HG03097 (cell line): ENCODE results near the gene KAZALD1.

ENCODE experiments used
- ATAC-seq: cut with Tn5 transposase; IDR thresholded peaks from one replicate; pipeline ENCODE4 v1.9.1; 2021; ENCODE audit not compliant: unreplicated experiment, low FRiP score

KAZALD1 gene

DNA sequence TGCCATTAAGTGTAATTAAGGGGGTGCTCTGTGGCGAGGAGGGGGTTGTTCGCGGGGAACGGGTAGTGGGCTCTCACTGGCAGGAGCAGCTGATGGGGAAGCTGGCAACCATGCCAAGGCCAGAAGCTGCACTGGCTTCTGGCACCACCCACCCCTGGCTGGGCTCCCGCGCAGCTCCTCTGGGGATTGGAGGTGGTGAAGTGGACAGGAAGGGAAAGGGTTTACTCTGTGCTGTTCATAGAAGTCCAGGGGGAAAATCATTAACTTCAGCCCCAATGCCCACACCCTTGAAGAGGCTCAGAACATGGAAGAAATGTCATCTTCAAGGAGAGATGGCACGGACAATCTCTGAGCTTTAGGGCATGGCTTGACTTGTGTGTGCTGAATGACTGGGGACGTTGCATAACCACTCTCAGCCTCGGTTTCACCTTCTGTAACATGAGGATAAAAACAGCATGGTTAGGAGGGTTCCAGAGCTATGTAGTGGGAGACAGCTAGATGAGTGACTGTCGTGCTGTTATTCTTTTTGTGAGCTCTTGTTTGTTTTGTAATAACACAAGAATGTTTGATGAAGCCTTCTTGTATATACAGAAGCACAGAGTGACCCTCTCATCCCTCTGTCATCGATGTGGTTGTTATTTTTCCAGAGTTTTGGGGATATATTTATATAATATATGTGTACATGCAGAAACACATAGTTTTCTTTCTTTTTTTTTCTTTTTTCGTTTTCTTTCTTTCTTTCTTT, 29.9 kb downstream of the KAZALD1 start:
- ATAC-seq: no peak

DNA sequence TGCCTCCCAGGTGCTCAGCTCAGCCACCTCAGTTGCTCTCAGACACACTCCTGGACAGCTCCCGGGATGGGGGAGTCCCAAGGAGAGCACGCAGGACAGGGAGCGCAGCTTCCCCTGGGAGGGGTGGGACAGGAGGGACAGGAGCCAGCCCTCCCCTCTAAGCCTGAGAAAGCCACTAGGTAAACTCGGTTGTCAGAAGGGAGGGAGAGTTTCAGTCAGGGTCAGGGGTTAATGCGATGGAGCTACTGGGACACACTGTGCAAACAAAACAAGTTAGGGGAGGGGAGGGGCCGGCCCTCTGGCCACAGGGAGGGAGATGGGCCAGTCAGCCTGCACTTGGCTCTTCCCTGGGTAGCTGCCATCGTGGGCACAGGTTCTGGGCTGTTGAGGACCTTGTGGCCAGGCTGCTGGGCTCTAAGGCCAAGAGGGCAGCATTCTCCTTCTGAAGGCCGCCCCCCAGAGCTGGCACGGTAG, 31.1 kb downstream of the KAZALD1 start:
- no peak for ATAC-seq

DNA sequence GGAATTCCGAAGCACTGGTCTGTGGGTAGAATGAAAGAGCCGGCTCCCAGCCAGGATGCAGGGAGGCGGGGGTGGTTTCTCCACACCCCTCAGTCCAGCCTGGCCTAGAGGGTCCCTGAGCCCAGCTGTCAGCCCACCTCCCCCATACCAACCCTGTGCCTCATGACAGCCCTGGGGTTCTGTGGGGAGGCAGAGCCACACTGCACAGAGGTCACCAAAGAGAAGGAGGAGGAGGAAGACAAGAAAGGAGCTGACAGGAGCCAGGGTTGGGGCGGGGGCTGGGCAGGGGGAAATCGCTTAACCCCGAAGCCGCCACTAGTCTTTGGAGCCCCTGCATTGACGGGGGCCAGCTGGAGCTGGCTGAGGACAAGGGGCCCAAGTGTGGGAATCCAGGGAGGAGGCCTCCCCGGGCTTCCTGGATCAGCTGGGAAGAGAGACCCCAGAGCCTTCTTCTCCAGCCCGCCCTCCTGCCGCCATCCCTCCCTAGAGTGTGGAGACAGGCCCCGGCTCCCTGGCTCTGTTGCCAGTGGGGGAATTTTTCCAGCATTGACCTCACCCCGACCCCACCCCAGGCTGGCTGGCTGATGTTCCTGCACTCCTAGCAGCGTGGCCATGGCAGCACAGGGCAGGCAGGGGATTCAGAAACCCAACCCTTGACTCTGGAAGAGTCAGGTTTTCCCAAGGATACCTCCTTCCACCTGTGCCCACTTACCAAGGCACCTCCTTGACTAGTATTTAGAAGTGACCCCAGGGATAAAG, 32.5 kb downstream of the KAZALD1 start:
- ATAC-seq: no peak

DNA sequence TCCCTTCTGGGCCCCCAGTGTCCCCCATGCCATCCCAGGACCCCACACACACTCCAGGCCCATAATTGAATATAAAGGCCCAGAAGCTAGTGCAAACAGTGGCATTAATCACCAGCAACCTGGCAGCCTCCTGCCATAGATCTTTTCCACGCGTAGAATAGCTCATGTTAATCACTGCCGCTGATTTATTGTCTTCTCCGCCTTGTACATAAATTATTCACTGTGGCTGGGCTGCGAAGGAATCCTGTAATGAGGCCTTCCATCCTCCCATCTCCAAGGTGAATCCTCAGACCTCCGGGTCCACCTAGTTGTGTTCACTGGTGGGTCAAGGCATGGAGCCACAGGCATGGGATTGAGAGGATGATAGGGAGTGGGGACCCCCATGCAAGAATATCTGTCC, 33.2 kb downstream of the KAZALD1 start:
- ATAC-seq: no peak

DNA sequence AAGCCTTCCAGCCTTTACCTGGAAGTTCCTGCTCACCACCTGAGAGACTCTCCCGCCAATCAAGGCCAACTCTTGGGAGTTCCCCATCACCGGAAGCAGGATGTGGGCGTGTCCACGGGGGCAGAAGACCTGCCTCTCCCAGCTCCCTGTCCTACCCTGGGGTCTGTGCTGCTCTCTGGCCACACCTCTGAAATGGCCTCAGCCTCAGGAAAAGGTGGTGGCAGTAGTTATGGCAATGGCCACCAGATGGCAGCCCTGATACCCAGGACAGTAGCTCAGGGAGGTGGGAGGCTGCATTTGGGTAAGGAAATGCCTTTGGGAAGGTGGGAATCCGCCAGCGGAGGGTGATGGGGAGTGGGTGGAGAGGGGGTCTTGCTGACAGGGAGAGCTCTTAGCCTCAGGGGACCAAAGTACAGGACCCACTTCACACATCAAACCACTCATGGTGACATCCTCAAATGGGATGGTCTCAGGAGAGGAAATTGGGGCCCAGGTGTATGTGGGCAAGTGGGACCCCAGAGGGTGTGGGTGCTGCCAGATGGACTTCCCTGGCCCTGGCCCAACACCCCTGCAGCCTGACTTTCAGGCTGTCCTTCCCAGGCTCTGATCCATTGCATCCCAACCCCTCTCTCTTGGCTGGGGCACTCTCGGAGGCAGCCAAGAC, 33.9 kb downstream of the KAZALD1 start:
- peak; percentile 57 for ATAC-seq

DNA sequence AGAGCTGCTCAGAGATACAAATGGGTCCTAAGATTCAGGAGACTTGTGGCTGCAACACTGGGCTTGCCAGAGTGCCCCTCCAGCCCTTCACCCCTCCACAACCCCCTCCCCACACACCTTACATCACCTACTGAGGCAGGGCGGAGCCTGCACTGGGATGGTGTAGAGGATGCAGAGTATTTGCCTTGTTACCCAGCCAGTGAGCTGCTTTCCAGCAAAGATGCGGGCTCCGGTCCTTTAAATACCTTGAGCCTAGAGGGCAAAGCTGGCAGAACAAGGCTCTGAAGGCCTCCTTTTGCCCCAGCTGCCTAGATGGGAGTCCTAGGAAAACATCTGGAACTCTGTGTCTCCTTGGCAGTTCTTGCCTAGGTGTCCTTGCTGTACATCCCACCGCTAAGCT, 34.6 kb downstream of the KAZALD1 start:
- no peak for ATAC-seq

DNA sequence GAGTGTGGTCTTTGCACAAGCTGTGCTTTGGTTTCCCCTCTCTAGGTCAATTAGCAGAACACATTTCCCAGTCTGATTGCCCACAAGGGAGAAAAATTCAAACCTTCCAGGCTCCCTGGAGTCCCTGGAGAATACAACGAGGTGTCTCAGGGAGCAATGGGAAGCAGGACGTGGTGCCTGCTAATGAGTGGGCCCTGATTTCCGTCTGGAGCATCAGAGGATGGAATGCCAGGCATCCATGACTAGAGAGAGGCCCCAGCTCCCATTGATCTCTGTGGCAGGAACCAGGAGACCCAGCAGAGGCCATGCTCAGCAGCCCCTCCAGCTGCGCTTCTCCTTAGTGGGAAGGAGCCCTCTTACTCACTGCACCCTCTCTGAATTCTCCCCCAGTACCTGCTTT, 36.1 kb downstream of the KAZALD1 start:
- no peak for ATAC-seq

DNA sequence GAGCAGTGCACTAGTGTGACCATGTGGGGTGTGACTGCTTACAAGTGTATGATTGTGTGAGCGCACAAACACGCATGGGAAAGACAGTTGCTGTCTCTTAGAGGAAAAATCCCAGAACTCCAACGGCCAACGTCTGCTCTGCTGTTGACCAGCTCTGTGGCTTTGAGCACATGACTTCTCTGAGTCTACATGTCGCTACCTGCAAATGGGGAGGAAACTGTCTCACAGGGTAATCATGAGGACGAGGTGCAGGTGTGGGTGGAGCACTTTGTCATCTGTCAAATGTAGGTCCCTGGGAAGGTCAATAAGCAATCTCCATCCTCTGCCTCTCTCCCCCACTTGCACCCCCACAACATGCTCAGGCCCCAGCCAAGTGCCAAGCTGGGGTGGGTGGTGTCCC, 38.1 kb downstream of the KAZALD1 start:
- ATAC-seq: no peak

DNA sequence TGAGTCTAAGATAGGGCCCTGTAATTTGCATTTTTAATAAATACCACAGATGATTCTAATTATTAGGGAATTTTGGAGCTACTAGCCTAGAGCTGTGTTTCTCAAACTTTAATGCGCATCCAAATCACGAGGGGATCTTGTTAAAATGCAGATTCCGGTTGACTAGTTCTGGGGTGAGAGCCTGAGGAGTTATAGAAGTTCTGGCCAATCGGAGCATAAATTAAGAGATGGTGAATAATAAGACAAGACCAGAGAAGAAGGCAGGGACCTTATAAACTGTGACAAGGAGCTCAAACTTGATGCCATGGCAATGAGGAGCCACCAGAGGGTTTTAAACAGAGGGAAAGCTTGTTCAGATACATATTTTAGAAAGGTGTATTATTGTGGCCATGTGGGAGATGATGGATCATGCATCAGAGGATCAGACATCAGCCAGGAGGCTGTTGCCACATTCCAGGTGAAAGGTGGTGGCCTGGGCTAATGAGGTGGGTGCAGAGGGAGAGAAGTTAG, 39.6 kb downstream of the KAZALD1 start:
- no peak for ATAC-seq

DNA sequence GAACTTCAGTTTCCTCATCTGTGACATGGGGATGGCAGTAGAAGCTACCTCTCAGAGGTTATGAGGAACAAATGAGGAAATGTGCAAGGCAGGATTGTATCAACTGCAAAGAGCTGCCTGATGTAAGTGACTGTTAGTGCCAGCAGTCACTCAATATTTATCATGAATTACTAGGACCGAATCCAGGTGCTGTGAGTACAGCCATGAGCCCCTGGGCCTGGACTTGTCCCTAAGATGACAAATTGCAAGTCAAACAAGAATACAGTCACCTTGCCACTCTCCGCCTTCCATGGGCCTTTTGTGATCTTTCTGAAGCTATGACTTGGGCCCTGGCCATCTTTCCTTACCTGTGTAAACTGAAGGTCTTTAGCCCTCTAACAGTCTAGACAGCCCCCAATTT, 41.6 kb downstream of the KAZALD1 start:
- ATAC-seq: no peak

DNA sequence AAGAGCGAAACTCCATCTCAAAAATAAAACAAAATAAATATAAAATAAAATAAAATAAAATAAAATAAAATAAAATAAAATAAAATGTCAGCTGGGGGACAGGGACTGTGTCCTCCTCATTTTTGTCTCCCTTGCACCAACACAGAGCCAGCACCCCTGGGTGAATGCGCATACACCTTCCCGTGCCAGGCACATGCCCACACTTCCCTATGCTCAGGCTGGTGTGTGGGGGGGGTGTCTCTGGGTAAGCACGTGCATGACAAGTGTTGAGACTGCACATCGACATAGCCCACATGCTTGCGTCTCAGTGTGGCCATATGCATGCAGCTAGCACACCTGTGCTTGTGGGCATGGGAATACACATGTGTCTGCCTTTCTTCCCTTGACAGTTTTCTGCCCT, 44.6 kb downstream of the KAZALD1 start:
- no peak for ATAC-seq

DNA sequence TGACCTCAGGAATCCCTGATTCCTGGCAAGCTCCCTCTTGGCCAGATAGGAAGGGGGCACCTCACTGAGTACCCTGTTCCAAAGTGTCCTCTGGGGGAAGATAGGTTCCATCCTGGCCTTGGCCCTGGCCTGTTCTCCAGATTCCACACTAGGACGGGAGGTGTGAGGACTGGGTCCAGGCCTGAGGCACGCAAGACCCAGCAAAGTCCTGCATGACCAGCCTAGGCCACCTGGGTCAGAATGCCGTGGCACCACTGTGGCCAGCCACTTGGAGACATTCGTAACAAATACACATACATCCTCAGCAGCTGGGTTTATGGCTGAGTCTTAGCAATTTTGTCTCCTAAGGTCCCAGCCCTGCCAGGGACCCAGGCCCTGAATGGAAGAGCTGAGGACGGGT, 46.0 kb downstream of the KAZALD1 start:
- ATAC-seq: no peak

DNA sequence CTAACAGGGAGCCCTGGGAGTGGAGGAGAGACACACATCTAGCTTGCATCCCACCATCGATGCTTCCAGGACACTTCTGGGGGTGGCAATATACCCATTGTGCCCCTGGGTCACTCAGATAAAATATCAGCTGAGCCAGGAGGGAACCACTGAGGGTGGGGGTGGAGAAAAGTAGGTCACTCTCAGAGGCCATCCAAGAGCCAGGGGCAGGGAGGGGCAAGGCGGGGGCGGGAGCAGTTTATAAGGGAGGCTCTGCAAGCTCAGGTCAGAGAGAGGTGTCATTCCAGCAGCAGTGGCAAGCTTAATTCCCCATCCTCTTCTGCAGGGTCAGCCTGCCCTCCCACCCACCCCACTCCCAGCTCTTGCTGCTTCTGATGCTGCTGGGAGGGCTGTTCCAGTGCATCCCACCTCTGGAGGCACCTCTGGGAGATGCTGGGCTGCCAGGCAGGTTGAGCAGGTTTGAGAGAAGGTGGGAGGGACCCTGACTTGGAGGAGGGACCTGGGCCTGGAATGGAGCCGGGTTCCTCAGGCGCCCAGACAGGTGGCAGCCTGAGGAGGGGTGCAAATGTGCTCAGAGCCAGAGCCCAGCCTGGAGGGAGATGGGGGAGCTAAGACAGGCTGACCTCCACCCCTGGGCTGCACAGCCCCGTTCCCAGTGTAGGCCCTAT, 49.2 kb downstream of the KAZALD1 start:
- no peak for ATAC-seq

DNA sequence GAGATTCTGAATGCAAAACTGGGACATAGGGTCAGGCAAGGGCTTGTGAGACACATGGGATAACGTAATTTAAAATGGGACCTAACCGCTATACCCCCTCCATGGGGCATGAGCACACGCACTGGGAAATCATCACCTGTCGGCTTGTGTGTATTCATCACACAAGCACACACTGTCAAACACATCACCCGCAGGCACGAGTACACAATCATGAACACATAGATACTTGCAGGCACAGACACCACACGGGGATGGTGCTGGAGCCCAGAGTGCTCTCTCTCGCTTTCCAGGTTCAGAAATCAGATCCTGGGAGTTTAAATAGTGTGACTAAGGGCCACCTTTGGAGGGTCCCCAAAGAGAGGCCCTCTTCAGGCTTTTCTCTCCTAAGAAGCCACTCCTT, 49.8 kb downstream of the KAZALD1 start:
- ATAC-seq: no peak

DNA sequence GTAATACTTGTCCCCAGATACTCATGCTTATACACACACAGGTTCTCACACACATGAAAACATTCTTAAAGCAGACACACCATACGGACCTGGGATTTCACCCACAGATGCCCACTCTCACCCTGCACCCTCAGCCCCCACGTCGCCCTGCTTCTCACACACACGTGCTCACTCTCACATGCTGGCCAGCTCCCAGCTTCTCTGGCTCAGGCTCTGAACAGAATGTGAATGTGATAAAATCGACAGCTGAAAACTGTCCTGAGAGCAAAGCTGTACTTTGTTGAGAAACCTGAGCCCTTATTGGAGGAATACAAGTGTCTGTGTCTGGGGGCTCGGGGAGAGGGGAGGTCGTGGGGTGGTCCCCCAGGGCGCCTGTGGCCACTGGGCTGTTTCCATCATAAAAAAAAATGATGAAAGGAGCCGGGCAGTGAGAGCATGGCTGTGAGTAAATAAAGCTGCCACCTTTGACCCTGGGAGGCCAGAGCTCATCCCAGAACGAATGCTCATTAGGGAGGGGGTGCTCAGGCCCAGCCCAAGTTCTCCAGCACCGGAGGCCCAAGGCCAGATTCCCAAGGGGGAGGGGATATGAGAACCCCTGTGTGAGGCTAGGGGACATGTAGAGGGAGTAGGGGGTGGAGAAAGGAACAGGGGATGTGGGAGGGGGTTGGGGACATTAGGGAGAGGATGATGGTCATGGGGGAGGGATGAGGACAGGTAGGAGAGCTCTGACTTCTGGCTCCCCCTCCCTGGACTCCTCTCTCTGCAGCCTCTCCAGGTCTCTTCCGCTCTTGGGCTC, 51.2 kb downstream of the KAZALD1 start:
- no peak for ATAC-seq

DNA sequence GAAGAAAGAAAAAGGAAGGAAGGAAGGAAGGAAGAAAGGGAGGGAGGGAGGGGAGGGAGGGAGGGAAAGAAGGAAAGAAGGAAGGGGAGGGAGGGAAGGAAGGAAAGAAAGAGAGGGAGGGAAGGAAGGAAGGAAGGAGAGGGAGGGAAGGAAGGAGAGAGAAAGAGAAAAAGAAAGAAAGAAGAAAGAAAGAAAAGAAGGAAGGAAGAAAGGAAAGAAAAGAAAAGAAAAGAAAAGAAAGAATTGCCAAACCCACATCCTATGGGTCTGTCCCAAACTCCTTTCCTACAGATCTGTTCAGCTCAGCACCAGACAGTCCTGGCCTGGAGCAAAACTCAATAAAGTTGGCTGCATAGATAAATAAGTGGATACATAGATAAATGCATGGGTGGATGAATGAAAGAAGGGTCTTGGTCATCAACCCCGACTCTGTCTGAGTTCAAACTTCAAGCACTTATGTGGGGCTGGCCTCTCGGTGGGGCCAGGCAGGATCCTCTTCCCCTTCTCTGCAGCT, 52.2 kb downstream of the KAZALD1 start:
- ATAC-seq: no peak

DNA sequence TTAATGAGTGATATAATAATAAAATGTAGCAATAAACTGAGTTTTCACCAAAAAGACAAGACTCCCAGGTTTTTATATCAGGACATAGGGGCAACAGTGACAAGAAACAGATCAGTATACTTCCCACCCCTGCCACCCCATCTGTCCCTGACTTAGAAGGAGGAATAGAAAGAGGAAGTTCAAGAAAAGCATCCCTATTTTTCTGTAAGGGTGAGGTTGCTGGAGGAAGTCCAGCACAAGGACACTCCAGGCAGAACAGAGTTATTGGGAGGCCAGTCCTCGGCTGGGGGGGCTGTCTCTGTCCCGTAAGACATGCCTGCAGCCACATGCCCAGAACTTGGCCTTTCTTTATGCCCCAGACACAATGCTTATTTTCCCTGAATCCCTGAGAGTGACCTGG, 52.9 kb downstream of the KAZALD1 start:
- no peak for ATAC-seq
